Measurements from ENCODE around the gene CDIP1. TPM values are rescaled to one million over a fixed set of nuclear protein-coding genes. Genes with fewer than 3 reads are reported as not detected.

CDIP1 gene
- total RNA-seq, 1 experiment from 2014 or later: 32.1 TPM

- H3K27me3 ChIP-seq (ENCODE audit: control insufficient read depth, insufficient read depth, low read length): no peaks in the 10 kb centered on the region
- H3K4me3 ChIP-seq (ENCODE audit: insufficient read depth, low read depth, low read length): no peak overlapping the region
- H3K36me3 ChIP-seq (replicated peaks; ENCODE audit: control insufficient read depth, insufficient read depth, low read length): no peaks in the 10 kb centered on the region
- DNase-seq: no peak
Measured at GRCh38 chr16:4557973-4558372, 19.4 kb upstream of the CDIP1 start.

GRCh38 chr16:4556580-4556979, 18.0 kb upstream of the CDIP1 start:
- H3K27me3 ChIP-seq (ENCODE audit: control insufficient read depth, insufficient read depth, low read length): no peaks in the 10 kb centered on the region
- no peak for DNase-seq
- H3K36me3 ChIP-seq (replicated peaks; ENCODE audit: control insufficient read depth, insufficient read depth, low read length): no peaks in the 10 kb centered on the region
- no peak overlapping the region for H3K4me3 ChIP-seq (ENCODE audit: insufficient read depth, low read depth, low read length)

GRCh38 chr16:4556112-4556511, 17.5 kb upstream of the CDIP1 start, which contains the start of gene C16orf96:
C16orf96 (plus strand) TSS chr16:4556340; CDS start chr16:4556490, 150 bp downstream.
- Histone ChIP-seq H3K36me3 (replicated peaks; ENCODE audit: control insufficient read depth, insufficient read depth, low read length) (no peaks in the 10 kb centered on the region), H3K27me3 (ENCODE audit: control insufficient read depth, insufficient read depth, low read length) (no peaks in the 10 kb centered on the region), H3K4me3 (ENCODE audit: insufficient read depth, low read depth, low read length) (no peak within 1 kb of the TSS)
- no peak for DNase-seq

GRCh38 chr16:4552541-4552940, 14.0 kb upstream of the CDIP1 start:
- no peak overlapping the region for H3K4me3 ChIP-seq (ENCODE audit: insufficient read depth, low read depth, low read length)
- no peaks in the 10 kb centered on the region for H3K27me3 ChIP-seq (ENCODE audit: control insufficient read depth, insufficient read depth, low read length)
- no peak for DNase-seq
- no peaks in the 10 kb centered on the region for H3K36me3 ChIP-seq (replicated peaks; ENCODE audit: control insufficient read depth, insufficient read depth, low read length)

DNA sequence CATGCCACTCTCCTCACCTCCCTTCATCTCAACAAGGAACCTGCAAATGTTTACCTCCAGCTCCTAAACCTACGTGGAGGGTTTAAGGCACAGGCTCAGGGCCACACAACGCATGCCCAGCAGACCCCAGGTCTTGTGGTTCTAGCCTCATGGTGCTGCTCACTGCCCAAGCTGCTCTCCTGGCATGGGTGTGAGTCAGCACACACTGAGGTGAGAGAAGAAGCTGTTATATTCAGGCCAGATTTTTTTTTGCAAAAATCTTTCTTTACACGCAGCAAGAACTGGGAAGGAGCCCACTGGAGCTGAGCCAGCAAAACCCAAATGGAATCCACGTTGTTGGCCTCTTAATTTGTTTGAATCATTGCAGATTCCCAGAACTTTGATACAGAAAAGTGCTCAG, 12.0 kb upstream of the CDIP1 start:
- no peak overlapping the region for H3K4me3 ChIP-seq (ENCODE audit: insufficient read depth, low read depth, low read length)
- no peaks in the 10 kb centered on the region for H3K36me3 ChIP-seq (replicated peaks; ENCODE audit: control insufficient read depth, insufficient read depth, low read length)
- no peak for DNase-seq
- no peaks in the 10 kb centered on the region for H3K27me3 ChIP-seq (ENCODE audit: control insufficient read depth, insufficient read depth, low read length)

DNA sequence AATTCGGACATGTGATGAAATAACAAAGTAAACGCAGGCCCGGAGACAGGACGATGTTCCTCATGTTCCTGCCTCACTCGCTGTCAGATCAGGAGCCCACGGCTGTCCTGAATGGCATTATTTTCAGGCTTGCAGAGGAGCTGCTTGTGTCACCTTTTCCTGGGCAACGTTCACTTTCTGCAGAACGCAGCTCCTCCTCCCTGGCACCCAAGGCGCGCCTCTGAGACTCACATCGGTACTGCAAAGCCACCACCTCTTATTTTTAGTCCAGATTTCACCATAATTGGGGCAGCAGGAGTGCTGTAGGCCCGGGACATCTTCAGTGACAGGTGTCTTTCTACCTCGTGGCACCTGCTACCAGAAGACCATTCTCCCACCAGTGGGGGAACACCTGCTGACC, 9.6 kb upstream of the CDIP1 start:
- no peak overlapping the region for H3K4me3 ChIP-seq (ENCODE audit: insufficient read depth, low read depth, low read length)
- DNase-seq: no peak
- no peaks in the 10 kb centered on the region for H3K36me3 ChIP-seq (replicated peaks; ENCODE audit: control insufficient read depth, insufficient read depth, low read length)
- no peaks in the 10 kb centered on the region for H3K27me3 ChIP-seq (ENCODE audit: control insufficient read depth, insufficient read depth, low read length)

DNA sequence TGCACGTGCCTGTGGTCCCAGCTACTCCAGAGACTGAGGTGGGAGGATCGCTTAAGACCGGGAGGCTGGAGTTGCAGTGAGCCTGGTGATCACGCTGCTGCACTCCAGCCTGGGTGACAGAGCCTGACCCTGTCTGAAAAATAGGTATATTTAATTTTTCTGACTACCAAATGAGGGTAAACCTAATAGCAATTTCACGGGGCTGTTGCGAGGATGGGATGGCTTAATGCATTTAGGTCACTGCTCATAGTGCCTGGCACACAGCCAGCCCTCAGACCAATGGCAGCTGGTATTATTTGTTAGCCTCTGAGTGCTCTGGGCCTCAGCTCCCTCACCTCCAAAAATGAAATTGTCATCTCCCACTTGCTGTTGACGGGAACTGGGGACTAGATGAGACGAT, 5.9 kb upstream of the CDIP1 start:
- H3K27me3 ChIP-seq (ENCODE audit: control insufficient read depth, insufficient read depth, low read length): peaks cover 3% of the 10 kb centered on the region; the same call in 1 of the 2 replicates
- H3K4me3 ChIP-seq (ENCODE audit: insufficient read depth, low read depth, low read length): no peak overlapping the region
- no peaks in the 10 kb centered on the region for H3K36me3 ChIP-seq (replicated peaks; ENCODE audit: control insufficient read depth, insufficient read depth, low read length)
- DNase-seq: no peak

- DNase-seq: no peak
- Histone ChIP-seq H3K27me3 (ENCODE audit: control insufficient read depth, insufficient read depth, low read length) (peaks cover 3% of the 10 kb centered on the region; the same call in 1 of the 2 replicates), H3K36me3 (replicated peaks; ENCODE audit: control insufficient read depth, insufficient read depth, low read length) (peaks cover 3% of the 10 kb centered on the region), H3K4me3 (ENCODE audit: insufficient read depth, low read depth, low read length) (no peak overlapping the region)
Measured at GRCh38 chr16:4539716-4540284, 1.2 kb upstream of the CDIP1 start.

- Histone ChIP-seq H3K27me3 (ENCODE audit: control insufficient read depth, insufficient read depth, low read length) (peaks cover 3% of the 10 kb centered on the region; the same call in 1 of the 2 replicates), H3K36me3 (replicated peaks; ENCODE audit: control insufficient read depth, insufficient read depth, low read length) (peaks cover 7% of the 10 kb centered on the region), H3K4me3 (ENCODE audit: insufficient read depth, low read depth, low read length) (peak overlapping the region; percentile 88)
- DNase-seq: peak; percentile 77
Measured at GRCh38 chr16:4537376-4538343, 913 bp downstream of the CDIP1 start.

GRCh38 chr16:4536391-4537106, 2.0 kb downstream of the CDIP1 start:
- peaks cover 11% of the 10 kb centered on the region for H3K36me3 ChIP-seq (replicated peaks; ENCODE audit: control insufficient read depth, insufficient read depth, low read length)
- H3K4me3 ChIP-seq (ENCODE audit: insufficient read depth, low read depth, low read length): no peak overlapping the region
- H3K27me3 ChIP-seq (ENCODE audit: control insufficient read depth, insufficient read depth, low read length): peaks cover 3% of the 10 kb centered on the region; the same call in 1 of the 2 replicates
- no peak for DNase-seq

DNA sequence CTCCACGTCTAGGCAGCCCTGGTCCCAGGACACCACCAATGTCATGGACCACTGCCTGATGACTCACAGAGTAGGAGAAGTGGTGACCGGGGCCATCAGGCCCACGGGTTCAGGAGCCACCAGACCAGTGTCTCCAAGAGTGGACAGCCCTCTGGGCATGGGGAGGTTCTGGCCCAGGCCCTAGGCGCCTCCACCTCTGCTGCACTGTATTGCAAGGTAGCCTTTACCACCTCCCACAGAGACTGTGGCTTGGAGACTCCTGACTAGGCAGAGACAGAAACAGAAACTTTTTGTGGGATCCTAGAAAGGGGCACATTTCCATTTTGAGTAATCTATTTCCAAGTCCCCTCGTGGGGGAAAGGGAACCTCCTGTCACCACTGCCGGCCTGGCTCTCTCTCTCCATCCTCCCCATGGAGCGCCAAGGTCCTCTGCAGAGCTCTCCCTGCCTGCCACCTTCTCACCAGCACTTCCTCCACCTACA, 2.9 kb downstream of the CDIP1 start:
- Histone ChIP-seq H3K4me3 (ENCODE audit: insufficient read depth, low read depth, low read length) (no peak overlapping the region), H3K36me3 (replicated peaks; ENCODE audit: control insufficient read depth, insufficient read depth, low read length) (peaks cover 11% of the 10 kb centered on the region), H3K27me3 (ENCODE audit: control insufficient read depth, insufficient read depth, low read length) (peaks cover 3% of the 10 kb centered on the region; the same call in 1 of the 2 replicates)
- DNase-seq: peak; percentile 6

GRCh38 chr16:4534151-4534790, 4.3 kb downstream of the CDIP1 start:
- Histone ChIP-seq H3K36me3 (replicated peaks; ENCODE audit: control insufficient read depth, insufficient read depth, low read length) (peaks cover 11% of the 10 kb centered on the region), H3K4me3 (ENCODE audit: insufficient read depth, low read depth, low read length) (no peak overlapping the region), H3K27me3 (ENCODE audit: control insufficient read depth, insufficient read depth, low read length) (no peaks in the 10 kb centered on the region; the same call in 1 of the 2 replicates)
- DNase-seq: peak; percentile 10

- H3K4me3 ChIP-seq (ENCODE audit: insufficient read depth, low read depth, low read length): no peak overlapping the region
- peaks cover 11% of the 10 kb centered on the region for H3K36me3 ChIP-seq (replicated peaks; ENCODE audit: control insufficient read depth, insufficient read depth, low read length)
- no peaks in the 10 kb centered on the region; the same call in 1 of the 2 replicates for H3K27me3 ChIP-seq (ENCODE audit: control insufficient read depth, insufficient read depth, low read length)
- DNase-seq: peak; percentile 8
Measured at GRCh38 chr16:4533490-4533889, 5.1 kb downstream of the CDIP1 start.

DNA sequence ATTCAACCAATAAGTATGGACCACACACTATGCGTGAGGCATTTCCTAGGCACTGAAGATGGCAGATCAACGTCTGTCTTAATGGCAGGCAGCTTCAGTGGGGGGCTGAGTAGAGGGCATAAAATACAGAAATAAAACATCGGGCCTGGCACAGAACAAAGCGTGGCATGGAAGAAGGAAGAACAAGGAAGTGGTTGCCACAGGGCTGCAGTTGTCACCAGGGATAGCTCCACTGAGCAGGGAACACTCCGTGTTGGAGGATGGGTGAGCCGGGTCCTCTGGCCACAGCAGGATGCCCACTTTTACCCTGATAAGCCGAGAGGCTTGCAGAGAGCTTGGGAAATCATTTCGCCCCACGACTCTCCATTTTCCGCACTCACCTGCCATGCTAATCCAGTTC, 6.3 kb downstream of the CDIP1 start:
- Histone ChIP-seq H3K4me3 (ENCODE audit: insufficient read depth, low read depth, low read length) (no peak overlapping the region), H3K36me3 (replicated peaks; ENCODE audit: control insufficient read depth, insufficient read depth, low read length) (peaks cover 11% of the 10 kb centered on the region), H3K27me3 (ENCODE audit: control insufficient read depth, insufficient read depth, low read length) (no peaks in the 10 kb centered on the region; the same call in 1 of the 2 replicates)
- DNase-seq: no peak

Measured in H7 (cell line).